Posterior cingulate gyrus (tissue), 11 donors: Measurements from ENCODE around the gene THSD4.

Experiments used
- DNase-seq, 10 donors: peaks; one replicate each; pipeline versions ENCODE4 v3.0.0 to v3.0.0-alpha.2; 2020 to 2021; ENCODE audit warnings: mixed read lengths in 3 of 10
- intact Hi-C: fragments of 100-400 bp; cut with DNase I; formaldehyde crosslinking; loops from one replicate; pipeline ENCODE4 v1.15.1; 2023

Gene THSD4

GRCh38 chr15:71180986-71181853 lies 65.9 kb downstream of the THSD4 start:
- intact Hi-C loops, result no loop called here
- DNase-seq, result no peak

GRCh38 chr15:71182522-71182921 lies 67.3 kb downstream of the THSD4 start:
- intact Hi-C loops, result no loop called here
- DNase-seq, result no peak

- no peak for DNase-seq
- intact Hi-C loops, result no loop called here
Measured at GRCh38 chr15:71183063-71183462, 67.8 kb downstream of the THSD4 start.

GRCh38 chr15:71185706-71186105 lies 70.4 kb downstream of the THSD4 start:
- intact Hi-C loops, result no loop called here
- no peak for DNase-seq

GRCh38 chr15:71186267-71186666 lies 71.0 kb downstream of the THSD4 start:
- DNase-seq, result no peak
- intact Hi-C loops, result no loop called here

- DNase-seq, result no peak
- intact Hi-C loops, result no loop called here
Measured at GRCh38 chr15:71187078-71187477, 71.8 kb downstream of the THSD4 start.

- no peak for DNase-seq
- intact Hi-C loops, result no loop called here
Measured at GRCh38 chr15:71187526-71187925, 72.3 kb downstream of the THSD4 start.

GRCh38 chr15:71189718-71190117 lies 74.4 kb downstream of the THSD4 start:
- DNase-seq, result no peak
- intact Hi-C loops, result no loop called here

GRCh38 chr15:71191296-71191695 lies 76.0 kb downstream of the THSD4 start:
- intact Hi-C loops, result no loop called here
- no peak for DNase-seq

GRCh38 chr15:71192816-71193215 lies 77.5 kb downstream of the THSD4 start:
- intact Hi-C loops, result no loop called here
- no peak for DNase-seq

GRCh38 chr15:71194286-71194685 lies 79.0 kb downstream of the THSD4 start:
- intact Hi-C loops, result no loop called here

GRCh38 chr15:71195242-71195641 lies 80.0 kb downstream of the THSD4 start:
- intact Hi-C loops, result no loop called here
- no peak for DNase-seq

More at GRCh38 chr15:71194286-71194685, 79.0 kb downstream of the THSD4 start:
- DNase-seq, result no peak

GRCh38 chr15:71197620-71198019 lies 82.3 kb downstream of the THSD4 start:
- intact Hi-C loops, result no loop called here
- no peak for DNase-seq

GRCh38 chr15:71198846-71199245 lies 83.6 kb downstream of the THSD4 start:
- intact Hi-C loops, result no loop called here

GRCh38 chr15:71199384-71200351 lies 84.4 kb downstream of the THSD4 start:
- intact Hi-C loops, result no loop called here
- no peak for DNase-seq

More at GRCh38 chr15:71198846-71199245, 83.6 kb downstream of the THSD4 start:
- no peak for DNase-seq

- DNase-seq, result no peak
- intact Hi-C loops, result no loop called here
Measured at GRCh38 chr15:71201477-71201876, 86.2 kb downstream of the THSD4 start.

GRCh38 chr15:71202712-71203111 lies 87.4 kb downstream of the THSD4 start:
- intact Hi-C loops, result no loop called here
- DNase-seq, result no peak

GRCh38 chr15:71203586-71204474 lies 88.6 kb downstream of the THSD4 start:
- DNase-seq, result no peak
- intact Hi-C loops, result no loop called here

- DNase-seq, result no peak
- intact Hi-C loops, result no loop called here
Measured at GRCh38 chr15:71207141-71207540, 91.9 kb downstream of the THSD4 start.

- intact Hi-C loops, result no loop called here
- DNase-seq, result no peak
Measured at GRCh38 chr15:71212146-71212545, 96.9 kb downstream of the THSD4 start.
